ENCODE data around the gene FOXA3.

- TF ChIP-seq, protein P1, sequence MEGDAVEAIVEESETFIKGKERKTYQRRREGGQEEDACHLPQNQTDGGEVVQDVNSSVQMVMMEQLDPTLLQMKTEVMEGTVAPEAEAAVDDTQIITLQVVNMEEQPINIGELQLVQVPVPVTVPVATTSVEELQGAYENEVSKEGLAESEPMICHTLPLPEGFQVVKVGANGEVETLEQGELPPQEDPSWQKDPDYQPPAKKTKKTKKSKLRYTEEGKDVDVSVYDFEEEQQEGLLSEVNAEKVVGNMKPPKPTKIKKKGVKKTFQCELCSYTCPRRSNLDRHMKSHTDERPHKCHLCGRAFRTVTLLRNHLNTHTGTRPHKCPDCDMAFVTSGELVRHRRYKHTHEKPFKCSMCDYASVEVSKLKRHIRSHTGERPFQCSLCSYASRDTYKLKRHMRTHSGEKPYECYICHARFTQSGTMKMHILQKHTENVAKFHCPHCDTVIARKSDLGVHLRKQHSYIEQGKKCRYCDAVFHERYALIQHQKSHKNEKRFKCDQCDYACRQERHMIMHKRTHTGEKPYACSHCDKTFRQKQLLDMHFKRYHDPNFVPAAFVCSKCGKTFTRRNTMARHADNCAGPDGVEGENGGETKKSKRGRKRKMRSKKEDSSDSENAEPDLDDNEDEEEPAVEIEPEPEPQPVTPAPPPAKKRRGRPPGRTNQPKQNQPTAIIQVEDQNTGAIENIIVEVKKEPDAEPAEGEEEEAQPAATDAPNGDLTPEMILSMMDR (IDR thresholded peaks at IDR 0.05), result no peak
- no peak for TF ChIP-seq POLR2A (IDR thresholded peaks at IDR 0.05)
These were observed 42.6 kb upstream of the FOXA3 start for GRCh38 chr19:45821570-45821969.
